ENCODE results near the gene ZNF17.

The ZNF17 gene

DNA sequence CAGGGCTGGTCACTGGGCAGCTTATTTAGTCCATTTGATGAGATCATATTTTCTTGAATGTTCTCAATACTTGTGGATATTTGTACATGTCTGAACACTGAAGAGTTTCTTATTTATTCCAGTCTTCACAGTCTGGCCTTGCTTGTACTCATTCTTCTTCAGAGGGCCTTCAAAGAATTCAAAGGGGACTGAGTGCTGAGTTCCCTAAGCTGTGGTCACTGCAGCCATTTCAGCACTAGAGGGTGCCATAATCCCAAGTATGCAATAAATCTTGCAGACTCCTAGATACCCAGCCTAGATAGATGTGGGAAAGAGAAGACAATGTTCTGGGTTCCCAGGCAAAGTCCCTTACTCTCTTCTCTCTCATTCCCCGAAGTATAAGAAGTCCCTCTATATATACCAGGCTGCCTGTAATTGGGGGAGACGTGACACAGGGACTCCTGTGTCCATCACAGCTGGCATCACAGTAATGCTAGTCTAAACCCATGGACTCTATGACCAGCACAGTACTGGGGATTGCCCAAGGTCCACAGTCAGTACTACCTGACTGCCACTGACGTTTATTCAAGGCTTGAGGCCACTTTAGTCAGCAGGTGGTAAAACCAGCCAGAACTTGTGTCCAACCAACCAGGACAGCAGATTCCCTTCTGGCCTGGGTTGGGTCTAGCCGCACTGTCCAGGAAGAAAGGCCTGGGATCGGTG, 54.9 kb downstream of the ZNF17 start:
- Histone ChIP-seq H3K4me1 (ENCODE audit: control insufficient read depth in 2 of 2, insufficient read depth in 2 of 2, low read length in 2 of 2) (no peaks in the 10 kb centered on the region), H3K36me3 (ENCODE audit: control insufficient read depth in 2 of 2, insufficient read depth in 2 of 2, low read length in 2 of 2) (peaks cover 0 to 3% of the 10 kb centered on the region in 2 donors), H3K4me3 (ENCODE audit: low read length in 2 of 2) (no peak overlapping the region), H3K27me3 (ENCODE audit: control insufficient read depth in 2 of 2, insufficient read depth in 2 of 2, low read length in 2 of 2) (no peaks in the 10 kb centered on the region), H3K9me3 (ENCODE audit: control insufficient read depth in 2 of 2, low read length in 2 of 2) (peaks cover 9 to 24% of the 10 kb centered on the region in 2 donors), H3K9ac (ENCODE audit: low read depth in 1 of 2, low read length in 2 of 2) (no peak overlapping the region), H3K27ac (ENCODE audit: low read depth in 2 of 2, low read length in 2 of 2) (no peak overlapping the region)

DNA sequence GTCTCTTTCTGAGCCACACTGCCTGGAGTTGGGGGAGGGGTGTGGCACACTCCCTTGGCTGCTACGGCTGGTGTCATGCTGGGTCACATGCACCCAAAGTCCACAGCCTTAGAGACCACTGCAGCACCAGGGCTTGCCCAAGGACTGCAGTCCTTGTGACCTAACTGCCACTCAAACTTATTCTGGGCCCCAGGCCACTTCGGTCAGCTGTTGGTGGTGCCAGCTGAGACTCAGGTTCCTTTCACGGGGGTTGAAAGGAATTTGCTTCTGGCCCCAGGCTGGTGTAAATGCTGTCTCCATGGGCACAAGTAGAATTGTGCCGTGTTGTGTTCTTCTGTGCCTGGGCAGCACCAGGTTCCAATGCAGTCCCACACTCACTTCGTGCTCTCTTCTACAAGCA, 55.5 kb downstream of the ZNF17 start:
- no peaks in the 10 kb centered on the region for H3K4me1 ChIP-seq (ENCODE audit: control insufficient read depth in 2 of 2, insufficient read depth in 2 of 2, low read length in 2 of 2)
- H3K27me3 ChIP-seq (ENCODE audit: control insufficient read depth in 2 of 2, insufficient read depth in 2 of 2, low read length in 2 of 2) = no peaks in the 10 kb centered on the region
- H3K36me3 ChIP-seq (ENCODE audit: control insufficient read depth in 2 of 2, insufficient read depth in 2 of 2, low read length in 2 of 2) = peaks cover 0 to 3% of the 10 kb centered on the region in 2 donors
- H3K27ac ChIP-seq (ENCODE audit: low read depth in 2 of 2, low read length in 2 of 2) = no peak overlapping the region
- H3K9ac ChIP-seq (ENCODE audit: low read depth in 1 of 2, low read length in 2 of 2) = no peak overlapping the region
- no peak overlapping the region for H3K4me3 ChIP-seq (ENCODE audit: low read length in 2 of 2)
- H3K9me3 ChIP-seq (ENCODE audit: control insufficient read depth in 2 of 2, low read length in 2 of 2) = peaks cover 9 to 22% of the 10 kb centered on the region in 2 donors
